Activated CD8-positive, alpha-beta T cell treated with anti-CD3 and anti-CD28 coated beads, Interleukin-2, amount 10 ng/mL, durations not matched to agents 7 days and 5 days (primary cell): ENCODE results near the gene SLC46A1. TPM values are rescaled to one million over a fixed set of nuclear protein-coding genes. Genes with fewer than 3 reads are reported as not detected.
A peak's percentile ranks its signal among the peaks of the same experiment; 100 is the strongest.

ENCODE experiments used
- ATAC-seq: fragments of 150-1000 bp; cut with Tn5 transposase; one replicate; pipeline ENCODE4 v1.10.0; 2021; ENCODE audit warnings: moderate library complexity
- CTCF ChIA-PET: fragments of 350-600 bp; sonication (Branson Sonifier 250); formaldehyde crosslinking; loops from one replicate; lab custom pipeline; 2021; ENCODE audit warnings: antibody characterized with exemption; lab: Charles Lee
- POLR2A ChIA-PET: fragments of 350-600 bp; sonication (Branson Sonifier 250); formaldehyde crosslinking; loops from one replicate; lab custom pipeline; 2021; ENCODE audit warnings: antibody characterized with exemption; lab: Charles Lee
- DNase-seq: peaks from one replicate; pipeline ENCODE4 v3.0.0-alpha.2; 2020
- H3K27ac Mint-ChIP-seq: one replicate; pipeline ENCODE4 v1.8.0; 2021; ENCODE audit warnings: mild to moderate bottlenecking, mixed read lengths
- H3K27me3 Mint-ChIP-seq: one replicate; pipeline ENCODE4 v1.8.0; 2021; ENCODE audit warnings: low read depth, mixed read lengths
- H3K36me3 Mint-ChIP-seq: one replicate; pipeline ENCODE4 v1.8.0; 2021; ENCODE audit warnings: low read depth, mixed read lengths
- H3K4me1 Mint-ChIP-seq: one replicate; pipeline ENCODE4 v1.8.0; 2021; ENCODE audit warnings: low read depth, mixed read lengths
- H3K4me3 Mint-ChIP-seq: one replicate; pipeline ENCODE4 v1.8.0; 2021; ENCODE audit warnings: mild to moderate bottlenecking, mixed read lengths
- H3K9me3 Mint-ChIP-seq: one replicate; pipeline ENCODE4 v1.8.0; 2022; ENCODE audit warnings: mixed read lengths; ENCODE audit not compliant: insufficient read depth
- total RNA-seq, 2 experiments: library from RNA; stranded (reverse); gene quantifications; one replicate each; pipeline ENCODE4 v1.2.3, GENCODE V29; 2021

Gene SLC46A1
- total RNA-seq, 2 experiments from 2014 or later = 2.7 to 3.1 TPM

- no peak for DNase-seq
- Mint-ChIP-seq H3K36me3 (no peaks in the 10 kb centered on the region), H3K4me1 (peaks cover 13% of the 10 kb centered on the region), H3K27ac (no peak overlapping the region), H3K4me3 (no peak overlapping the region), H3K27me3 (no peaks in the 10 kb centered on the region), H3K9me3 (no peaks in the 10 kb centered on the region)
- ChIA-PET CTCF (interaction anchor here (3.6 kb wide), 1 partner anchor 14 kb away, joined by 19 read pairs; no protein-coding TSS in a partner anchor), POLR2A (interaction anchor here (1.2 kb wide), 1 partner anchor 19 kb away, joined by 3 read pairs; no protein-coding TSS in a partner anchor)
- no peak for ATAC-seq
Observed at GRCh38 chr17:28402844-28403243, 3.2 kb downstream of the SLC46A1 start.

GRCh38 chr17:28402224-28402630 is 3.8 kb downstream of the SLC46A1 start:
- H3K4me1 Mint-ChIP-seq = peaks cover 13% of the 10 kb centered on the region

GRCh38 chr17:28399808-28400207 is 6.2 kb downstream of the SLC46A1 start:
- no peak for DNase-seq
- Mint-ChIP-seq H3K27ac (no peak overlapping the region), H3K36me3 (no peaks in the 10 kb centered on the region), H3K27me3 (no peaks in the 10 kb centered on the region), H3K4me1 (peaks cover 9% of the 10 kb centered on the region), H3K4me3 (no peak overlapping the region), H3K9me3 (no peaks in the 10 kb centered on the region)
- CTCF ChIA-PET = interaction anchor here (3.3 kb wide), 1 partner anchor 17 kb away, joined by 14 read pairs; no protein-coding TSS in a partner anchor
- POLR2A ChIA-PET = interaction anchor here (1.0 kb wide), 1 partner anchor 42 kb away, joined by 3 read pairs; no protein-coding TSS in a partner anchor
- no peak for ATAC-seq

More at GRCh38 chr17:28402224-28402630, 3.8 kb downstream of the SLC46A1 start:
- no peaks in the 10 kb centered on the region for H3K9me3 Mint-ChIP-seq
- H3K27ac Mint-ChIP-seq = no peak overlapping the region
- CTCF ChIA-PET = interaction anchor here (3.3 kb wide), 1 partner anchor 14 kb away, joined by 14 read pairs; no protein-coding TSS in a partner anchor
- no peaks in the 10 kb centered on the region for H3K27me3 Mint-ChIP-seq
- DNase-seq (no peak), ATAC-seq (no peak)
- no peak overlapping the region for H3K4me3 Mint-ChIP-seq
- POLR2A ChIA-PET = interaction anchor here (1.2 kb wide), 1 partner anchor 18 kb away, joined by 3 read pairs; no protein-coding TSS in a partner anchor
- H3K36me3 Mint-ChIP-seq = no peaks in the 10 kb centered on the region

- ATAC-seq = no peak
- Mint-ChIP-seq H3K4me3 (no peak overlapping the region), H3K27ac (no peak overlapping the region), H3K36me3 (peaks cover 6% of the 10 kb centered on the region), H3K9me3 (no peaks in the 10 kb centered on the region), H3K4me1 (peaks cover 9% of the 10 kb centered on the region), H3K27me3 (no peaks in the 10 kb centered on the region)
- CTCF ChIA-PET = interaction anchor here (1.3 kb wide), 1 partner anchor 18 kb away, joined by 4 read pairs; no protein-coding TSS in a partner anchor
- no peak for DNase-seq
- POLR2A ChIA-PET = no interaction called here
Observed at GRCh38 chr17:28398280-28398981, 7.6 kb downstream of the SLC46A1 start.

DNA sequence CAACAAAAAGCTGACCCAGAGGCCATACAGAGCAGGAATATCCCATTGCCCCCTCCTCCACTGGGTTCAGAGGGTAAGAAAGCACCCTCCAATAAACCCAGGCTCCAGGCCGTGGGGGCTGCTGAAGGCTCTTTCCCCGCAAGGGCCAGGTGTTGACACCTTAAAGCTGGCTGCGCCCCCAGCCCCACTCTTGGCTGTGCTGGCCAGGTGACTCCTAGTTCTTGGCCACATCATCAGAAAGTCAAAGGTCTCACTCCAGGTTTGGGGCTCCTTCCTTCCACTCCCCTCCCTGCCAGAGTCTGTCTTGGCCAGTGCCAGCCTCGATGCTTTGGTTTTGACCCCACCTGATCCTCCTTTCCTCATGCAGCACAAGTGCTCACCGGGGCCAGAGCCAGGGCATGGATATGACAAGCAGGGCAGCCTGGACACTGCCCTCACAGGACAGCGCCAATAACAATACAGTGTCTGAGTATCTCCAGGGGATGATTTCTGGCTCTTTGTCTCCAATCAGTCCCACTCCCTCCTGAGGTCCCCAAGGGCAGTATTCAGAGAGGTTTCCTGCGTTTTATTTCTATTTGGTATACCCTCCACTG is 8.2 kb downstream of the SLC46A1 start:
- H3K4me3 Mint-ChIP-seq = no peak overlapping the region
- ChIA-PET CTCF (interaction anchor here (1.3 kb wide), 1 partner anchor 19 kb away, joined by 4 read pairs; no protein-coding TSS in a partner anchor), POLR2A (no interaction called here)
- H3K27me3 Mint-ChIP-seq = no peaks in the 10 kb centered on the region
- ATAC-seq (no peak), DNase-seq (no peak)
- no peak overlapping the region for H3K27ac Mint-ChIP-seq
- H3K9me3 Mint-ChIP-seq = no peaks in the 10 kb centered on the region
- peaks cover 7% of the 10 kb centered on the region for H3K36me3 Mint-ChIP-seq
- peaks cover 9% of the 10 kb centered on the region for H3K4me1 Mint-ChIP-seq

DNA sequence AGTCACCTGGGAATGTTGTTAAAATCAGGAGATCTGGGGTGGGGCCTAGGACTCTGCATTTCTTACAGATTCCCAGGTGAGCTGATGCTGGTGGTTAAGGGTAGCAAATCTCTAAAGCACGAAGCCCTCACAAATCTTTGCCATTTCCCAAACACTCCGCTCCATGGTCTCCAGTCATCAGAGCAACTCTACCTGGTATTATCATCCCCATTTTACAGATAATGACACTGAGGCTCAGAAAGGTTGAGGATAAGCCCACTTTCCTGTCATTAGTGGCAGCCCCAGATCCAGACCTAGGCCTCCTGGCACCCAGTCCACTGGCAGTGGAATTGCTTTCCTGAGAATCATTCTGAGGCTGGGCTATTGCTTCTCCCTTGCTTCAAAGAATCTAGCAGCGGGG is 8.7 kb downstream of the SLC46A1 start:
- H3K27ac Mint-ChIP-seq = no peak overlapping the region
- no peaks in the 10 kb centered on the region for H3K9me3 Mint-ChIP-seq
- ATAC-seq = no peak
- ChIA-PET CTCF (no interaction called here), POLR2A (no interaction called here)
- H3K4me1 Mint-ChIP-seq = peaks cover 9% of the 10 kb centered on the region
- no peaks in the 10 kb centered on the region for H3K27me3 Mint-ChIP-seq
- no peak overlapping the region for H3K4me3 Mint-ChIP-seq
- no peak for DNase-seq
- peaks cover 7% of the 10 kb centered on the region for H3K36me3 Mint-ChIP-seq

DNA sequence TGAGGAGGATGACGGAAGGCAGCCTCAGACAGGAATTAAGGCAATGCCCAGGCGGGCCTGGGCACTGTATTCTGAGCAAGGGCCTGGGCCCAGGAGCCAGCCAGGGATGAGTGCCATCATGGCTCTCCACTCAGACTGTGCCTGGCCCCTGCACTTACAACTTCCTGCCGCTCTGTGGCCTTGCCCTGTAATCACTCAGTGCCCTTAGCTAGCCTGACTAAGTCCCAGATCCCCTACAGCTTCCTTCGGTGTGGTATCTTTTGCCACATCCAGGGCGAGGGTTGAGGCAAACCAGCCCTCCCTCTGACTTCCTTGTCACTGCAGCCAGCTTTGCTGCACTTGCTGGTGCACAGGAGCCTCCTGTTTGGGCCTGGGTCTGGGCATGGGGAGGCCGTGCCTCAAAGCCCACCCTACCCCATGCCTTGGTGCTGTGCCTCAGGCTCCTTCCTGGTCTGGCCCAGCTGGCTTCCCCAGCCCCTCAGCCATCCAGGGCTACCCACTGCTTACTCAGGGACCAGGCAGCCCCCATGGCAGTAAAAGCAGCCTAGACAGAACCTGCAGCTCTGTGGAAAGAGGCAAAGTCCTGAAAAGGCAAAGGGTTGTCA is 9.3 kb downstream of the SLC46A1 start:
- peak; percentile 23 for DNase-seq
- peaks cover 5% of the 10 kb centered on the region for H3K4me1 Mint-ChIP-seq
- ChIA-PET POLR2A (no interaction called here), CTCF (no interaction called here)
- ATAC-seq = peak; percentile 36
- H3K27me3 Mint-ChIP-seq = no peaks in the 10 kb centered on the region
- H3K27ac Mint-ChIP-seq = peak overlapping the region; percentile 21
- no peaks in the 10 kb centered on the region for H3K9me3 Mint-ChIP-seq
- no peak overlapping the region for H3K4me3 Mint-ChIP-seq
- H3K36me3 Mint-ChIP-seq = peaks cover 7% of the 10 kb centered on the region

DNA sequence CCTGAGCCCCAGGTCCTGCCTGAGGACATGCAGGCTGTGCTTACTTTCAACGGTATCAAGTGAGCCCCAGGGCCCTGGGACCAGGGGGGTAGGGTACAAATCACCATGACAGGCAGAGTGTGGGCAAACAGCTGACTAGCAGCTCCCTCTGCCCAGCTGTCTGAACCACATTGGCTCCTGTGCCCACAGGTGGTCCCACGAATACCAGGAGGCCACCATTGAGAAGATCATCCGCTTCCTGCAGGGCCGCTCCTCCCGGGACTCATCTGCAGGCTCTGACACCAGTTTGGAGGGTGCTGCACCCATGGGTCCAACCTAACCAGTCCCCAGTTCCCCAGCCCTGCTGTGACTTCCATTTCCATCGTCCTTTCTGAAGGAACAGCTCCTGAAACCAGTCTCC is 10.0 kb downstream of the SLC46A1 start:
- Mint-ChIP-seq H3K4me1 (peaks cover 5% of the 10 kb centered on the region), H3K36me3 (peaks cover 11% of the 10 kb centered on the region), H3K4me3 (no peak overlapping the region), H3K27me3 (no peaks in the 10 kb centered on the region), H3K9me3 (no peaks in the 10 kb centered on the region), H3K27ac (no peak overlapping the region)
- no peak for DNase-seq
- ATAC-seq = no peak
- ChIA-PET CTCF (no interaction called here), POLR2A (no interaction called here)

DNA sequence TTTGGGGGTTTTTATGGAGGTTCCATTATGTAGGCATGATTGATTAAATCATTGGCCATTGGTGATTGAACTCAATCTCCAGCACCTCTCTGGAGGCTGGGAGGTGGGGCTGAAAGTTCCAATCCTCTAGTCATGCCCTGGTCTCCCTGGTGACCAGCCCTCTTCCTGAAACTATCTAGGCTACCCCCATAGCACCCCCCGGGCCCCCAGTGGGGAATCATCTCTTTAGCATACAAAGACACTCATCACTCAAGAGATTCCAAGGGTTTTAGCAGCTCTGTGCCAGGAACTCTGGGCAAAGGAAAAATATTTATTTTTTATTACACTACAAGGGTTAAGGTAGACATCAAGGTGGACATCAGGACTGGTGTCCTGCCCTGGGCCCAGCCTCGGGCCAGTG is 10.6 kb downstream of the SLC46A1 start:
- DNase-seq (no peak), ATAC-seq (no peak)
- H3K36me3 Mint-ChIP-seq = peaks cover 16% of the 10 kb centered on the region
- no peaks in the 10 kb centered on the region for H3K9me3 Mint-ChIP-seq
- H3K4me1 Mint-ChIP-seq = peaks cover 5% of the 10 kb centered on the region
- H3K27ac Mint-ChIP-seq = no peak overlapping the region
- H3K27me3 Mint-ChIP-seq = no peaks in the 10 kb centered on the region
- H3K4me3 Mint-ChIP-seq = no peak overlapping the region
- CTCF ChIA-PET = no interaction called here
- POLR2A ChIA-PET = no interaction called here

- ChIA-PET POLR2A (interaction anchor here (0.9 kb wide), 1 partner anchor 10 kb away, joined by 5 read pairs; no protein-coding TSS in a partner anchor), CTCF (interaction anchor here (1.2 kb wide), 1 partner anchor 22 kb away, joined by 3 read pairs; no protein-coding TSS in a partner anchor)
- no peaks in the 10 kb centered on the region for H3K9me3 Mint-ChIP-seq
- no peaks in the 10 kb centered on the region for H3K27me3 Mint-ChIP-seq
- peaks cover 5% of the 10 kb centered on the region for H3K4me1 Mint-ChIP-seq
- ATAC-seq (no peak), DNase-seq (no peak)
- H3K27ac Mint-ChIP-seq = no peak overlapping the region
- H3K4me3 Mint-ChIP-seq = no peak overlapping the region
- peaks cover 25% of the 10 kb centered on the region for H3K36me3 Mint-ChIP-seq
Observed at GRCh38 chr17:28394337-28395116, 11.5 kb downstream of the SLC46A1 start.

DNA sequence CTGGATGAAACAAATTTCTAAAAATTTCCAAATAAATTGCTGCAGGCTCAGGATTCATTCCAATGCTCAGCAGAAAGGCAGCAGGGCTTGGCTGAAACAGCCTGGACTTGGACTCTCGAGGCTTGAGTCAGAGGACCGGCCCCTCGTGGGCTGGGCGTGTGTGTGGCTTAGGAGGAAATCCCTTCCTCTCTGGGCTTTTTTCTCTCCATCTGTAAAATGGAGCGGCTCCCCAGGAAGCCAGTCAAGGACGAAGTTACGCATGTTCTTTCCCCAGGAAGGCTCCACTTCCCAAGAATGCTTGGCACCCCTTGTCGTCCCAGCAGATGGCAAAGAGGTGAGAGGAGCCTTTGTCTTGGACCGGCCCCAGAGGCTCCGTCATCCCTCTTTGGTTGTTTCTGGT is 13.5 kb downstream of the SLC46A1 start:
- no peak for ATAC-seq
- POLR2A ChIA-PET = no interaction called here
- no peak overlapping the region for H3K4me3 Mint-ChIP-seq
- DNase-seq = no peak
- no peak overlapping the region for H3K27ac Mint-ChIP-seq
- peaks cover 5% of the 10 kb centered on the region for H3K4me1 Mint-ChIP-seq
- H3K9me3 Mint-ChIP-seq = no peaks in the 10 kb centered on the region
- no peaks in the 10 kb centered on the region for H3K27me3 Mint-ChIP-seq
- peaks cover 32% of the 10 kb centered on the region for H3K36me3 Mint-ChIP-seq
- CTCF ChIA-PET = no interaction called here
